ENCODE results near the gene POLR3B. TPM values are rescaled to one million over a fixed set of nuclear protein-coding genes. Genes with fewer than 3 reads are reported as not detected.
A peak's percentile ranks its signal among the peaks of the same experiment; 100 is the strongest.

POLR3B gene
- total RNA-seq, 4 donors from 2014 or later: 5.7 to 7.9 (median 6.4) TPM

GRCh38 chr12:106417926-106418910 lies 60.7 kb downstream of the POLR3B start:
- no peaks in the 10 kb centered on the region for H3K27me3 ChIP-seq
- ATAC-seq: no peak
- H3K4me3 ChIP-seq: no peak overlapping the region
- peaks cover 4 to 13% (median 4%) of the 10 kb centered on the region in 3 donors for H3K4me1 ChIP-seq
- WGBS, 2 donors (ENCODE audit: low coverage in 1 of 2): 72 to 73% methylated on average over 5 to 7 of the region's 7 CpGs
- peaks cover 0 to 17% of the 10 kb centered on the region in 2 donors for H3K36me3 ChIP-seq
- H3K9me3 ChIP-seq: no peaks in the 10 kb centered on the region
- no peak overlapping the region for H3K27ac ChIP-seq
- TF ChIP-seq EP300 (IDR thresholded peaks at IDR 0.05) (no peak), CTCF (IDR thresholded peaks at IDR 0.05) (no peak), POLR2A (IDR thresholded peaks at IDR 0.05) (no peak), POLR2AphosphoS5 (IDR thresholded peaks at IDR 0.05) (no peak)

DNA sequence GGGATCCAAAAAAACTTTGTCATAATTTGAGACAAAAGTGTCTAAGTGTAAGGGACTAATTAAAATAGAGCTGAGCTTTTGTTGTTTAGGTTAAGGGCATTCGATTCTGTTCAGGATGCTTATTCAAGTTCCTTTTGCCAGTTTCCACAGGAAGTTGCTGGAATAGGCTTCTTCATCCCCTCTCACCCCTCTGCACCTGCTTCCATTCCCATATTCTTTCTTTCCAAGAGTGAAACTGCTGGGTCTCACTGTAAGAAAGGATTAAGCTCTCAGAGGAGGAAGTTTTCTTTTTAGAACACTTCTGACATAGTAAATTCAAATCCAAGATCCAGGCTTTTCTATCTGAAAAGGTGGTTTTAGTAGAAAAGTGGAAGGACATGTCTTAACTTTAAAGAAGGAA lies 61.4 kb downstream of the POLR3B start:
- no peak overlapping the region for H3K4me3 ChIP-seq
- H3K27me3 ChIP-seq: no peaks in the 10 kb centered on the region
- no peak for ATAC-seq
- peaks cover 0 to 17% of the 10 kb centered on the region in 2 donors for H3K36me3 ChIP-seq
- WGBS, 2 donors (ENCODE audit: low coverage in 1 of 2): 14 to 55% methylated on average over 1 of the region's 1 CpG
- H3K4me1 ChIP-seq: peaks cover 4 to 13% (median 4%) of the 10 kb centered on the region in 3 donors
- peak overlapping the region in 1 of 4 donors; percentile 13 for H3K27ac ChIP-seq
- H3K9me3 ChIP-seq: no peaks in the 10 kb centered on the region
- TF ChIP-seq EP300 (IDR thresholded peaks at IDR 0.05) (no peak), CTCF (IDR thresholded peaks at IDR 0.05) (no peak), POLR2A (IDR thresholded peaks at IDR 0.05) (no peak)

DNA sequence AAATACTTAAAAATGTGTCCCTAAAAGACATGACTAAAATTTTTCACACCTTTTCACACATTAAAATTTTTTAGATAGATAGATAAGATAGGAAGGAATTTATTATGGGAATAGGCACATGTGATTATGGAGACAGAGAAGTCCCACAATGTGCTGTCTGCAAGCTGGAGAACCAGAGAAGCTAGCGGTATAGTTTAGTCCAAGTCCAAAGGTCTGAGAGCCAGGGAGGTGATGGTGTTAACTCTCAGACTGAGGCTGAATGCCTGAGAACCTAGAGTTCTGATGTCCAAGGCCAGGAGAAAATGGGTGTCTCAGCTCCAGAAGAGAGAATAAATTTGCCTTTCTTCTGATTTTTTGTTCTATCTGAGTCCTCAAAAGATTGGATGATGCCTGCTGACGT lies 65.7 kb downstream of the POLR3B start:
- 67 to 95% methylated on average over 1 to 2 of the region's 2 CpGs for WGBS, 2 donors (ENCODE audit: low coverage in 1 of 2)
- TF ChIP-seq CTCF (IDR thresholded peaks at IDR 0.05): no peak

GRCh38 chr12:106425061-106425702 lies 67.6 kb downstream of the POLR3B start:
- TF ChIP-seq CTCF (IDR thresholded peaks at IDR 0.05) (no peak), EP300 (IDR thresholded peaks at IDR 0.05) (no peak), POLR2A (IDR thresholded peaks at IDR 0.05) (no peak), POLR2AphosphoS5 (IDR thresholded peaks at IDR 0.05) (no peak)
- H3K36me3 ChIP-seq: peaks cover 0 to 3% of the 10 kb centered on the region in 2 donors
- H3K9me3 ChIP-seq: no peaks in the 10 kb centered on the region
- no peaks in the 10 kb centered on the region for H3K27me3 ChIP-seq
- no CpG with 5 or more reads among the region's 1 CpG for WGBS, 2 donors (ENCODE audit: low coverage in 1 of 2)
- peaks cover 6 to 18% (median 9%) of the 10 kb centered on the region in 3 donors for H3K4me1 ChIP-seq
- no peak for ATAC-seq
- no peak overlapping the region for H3K27ac ChIP-seq
- no peak overlapping the region for H3K4me3 ChIP-seq

More for the DNA sequence above, 65.7 kb downstream of the POLR3B start:
- Histone ChIP-seq H3K4me3 (no peak overlapping the region), H3K4me1 (peaks cover 3 to 15% (median 10%) of the 10 kb centered on the region in 3 donors), H3K27me3 (no peaks in the 10 kb centered on the region), H3K27ac (no peak overlapping the region), H3K9me3 (no peaks in the 10 kb centered on the region), H3K36me3 (no peaks in the 10 kb centered on the region)
- no peak for ATAC-seq
